ENCODE results near the gene PRKAG3. TPM values are rescaled to one million over a fixed set of nuclear protein-coding genes. Genes with fewer than 3 reads are reported as not detected.

The PRKAG3 gene
- total and polyA plus RNA-seq, 4 donors, result 0.08 TPM; not detected in 3

- Histone ChIP-seq H3K4me3 (ENCODE audit: low read depth in 1 of 3, low read length in 3 of 3) (no peak overlapping the region), H3K9ac (ENCODE audit: low read depth in 1 of 2, low read length in 2 of 2) (no peak overlapping the region), H3K4me1 (ENCODE audit: control insufficient read depth in 4 of 4, insufficient read depth in 4 of 4, low read length in 3 of 4) (peaks cover 0 to 15% (median 6%) of the 10 kb centered on the region in 4 donors), H3K27ac (ENCODE audit: low read depth in 1 of 2, low read length in 2 of 2) (no peak overlapping the region), H3K9me3 (ENCODE audit: control insufficient read depth in 4 of 4, low read length in 3 of 4) (no peaks in the 10 kb centered on the region), H3K27me3 (ENCODE audit: control insufficient read depth in 4 of 4, insufficient read depth in 4 of 4, low read length in 3 of 4) (peaks cover 2 to 21% (median 8%) of the 10 kb centered on the region in 4 donors), H3K36me3 (ENCODE audit: control insufficient read depth in 4 of 4, insufficient read depth in 3 of 4, low read depth in 1 of 4, low read length in 3 of 4) (no peaks in the 10 kb centered on the region)
- TF ChIP-seq JUND (IDR thresholded peaks at IDR 0.05) (no peak), CTCF (IDR thresholded peaks at IDR 0.05; ENCODE audit: low read depth, low read length, missing input control) (no peak), YY1 (IDR thresholded peaks at IDR 0.05) (no peak), SP1 (IDR thresholded peaks at IDR 0.05) (no peak), FOXA1 (IDR thresholded peaks at IDR 0.05) (no peak), GABPA (IDR thresholded peaks at IDR 0.05 in 1 of 2, conservative IDR thresholded peaks at IDR 0.05 in 1 of 2) (no peak), RXRA (IDR thresholded peaks at IDR 0.05) (no peak), HNF4G (IDR thresholded peaks at IDR 0.05) (no peak), HNF4A (conservative IDR thresholded peaks at IDR 0.05) (no peak), ZBTB33 (IDR thresholded peaks at IDR 0.05) (no peak), FOXA2 (IDR thresholded peaks at IDR 0.05) (no peak), ATF3 (IDR thresholded peaks at IDR 0.05) (no peak), TAF1 (conservative IDR thresholded peaks at IDR 0.05) (no peak), NR2F2 (IDR thresholded peaks at IDR 0.05) (no peak), MAX (IDR thresholded peaks at IDR 0.05) (no peak), RAD21 (IDR thresholded peaks at IDR 0.05) (no peak), REST (IDR thresholded peaks at IDR 0.05) (no peak), EGR1 (IDR thresholded peaks at IDR 0.05; ENCODE audit: low read depth in 2 of 2) (no peak)
- no peak for DNase-seq (ENCODE audit: low spot score)
- 41% methylated on average over 14 of the region's 14 CpGs for WGBS
These were observed 23.9 kb upstream of the PRKAG3 start for GRCh38 chr2:218855305-218856166.
